Kidney glomerular epithelial cell (primary cell): ENCODE data around the gene TRIO.
"Not testable (repeated sequence)": the region's sequence is repeated elsewhere in the genome, so short reads cannot be mapped to it uniquely, and the experiment has no call there.

Source experiments
- DNase-seq: peaks from one replicate; lab custom pipeline; 2025; lab: John Stamatoyannopoulos, UW

Gene TRIO

DNA sequence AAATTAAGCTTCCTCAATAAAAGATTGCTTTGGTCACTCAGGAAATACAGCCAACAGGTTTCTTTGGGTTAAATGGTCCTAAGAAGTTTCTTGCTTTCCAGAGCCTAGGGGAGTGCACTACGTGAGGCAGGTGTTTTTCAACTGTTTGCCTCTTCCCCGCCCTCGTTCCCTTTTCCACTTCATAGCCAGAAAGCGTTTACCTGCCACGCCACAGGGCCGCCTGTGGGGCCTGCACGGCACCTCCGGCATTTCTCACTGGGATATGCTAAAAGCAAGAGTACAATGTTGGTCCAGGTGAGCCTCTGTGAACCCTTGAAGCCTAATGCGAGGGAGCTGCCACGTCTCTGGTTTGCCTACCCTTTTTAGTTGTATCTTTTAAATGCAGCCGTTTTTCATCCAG lies 270.9 kb downstream of the TRIO start:
- DNase-seq, result no peak

DNA sequence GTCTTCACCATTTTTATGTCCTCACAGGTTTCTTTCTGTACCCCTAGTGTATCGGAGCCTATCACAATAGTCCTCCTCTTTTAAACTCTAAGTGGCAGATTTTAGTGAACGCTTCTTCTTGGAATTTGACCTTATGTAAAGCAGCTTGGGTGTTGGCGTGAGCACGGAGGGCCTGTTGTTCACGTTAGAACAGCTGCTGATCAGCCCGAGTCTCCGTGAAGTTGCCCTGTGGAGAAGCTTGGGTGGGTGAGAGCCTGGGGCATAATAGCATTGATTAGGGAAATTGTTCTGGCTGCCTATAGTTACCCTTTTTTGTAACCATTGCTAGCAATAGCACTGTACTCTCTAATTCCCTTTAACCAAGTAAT lies 271.5 kb downstream of the TRIO start:
- no peak for DNase-seq

DNA sequence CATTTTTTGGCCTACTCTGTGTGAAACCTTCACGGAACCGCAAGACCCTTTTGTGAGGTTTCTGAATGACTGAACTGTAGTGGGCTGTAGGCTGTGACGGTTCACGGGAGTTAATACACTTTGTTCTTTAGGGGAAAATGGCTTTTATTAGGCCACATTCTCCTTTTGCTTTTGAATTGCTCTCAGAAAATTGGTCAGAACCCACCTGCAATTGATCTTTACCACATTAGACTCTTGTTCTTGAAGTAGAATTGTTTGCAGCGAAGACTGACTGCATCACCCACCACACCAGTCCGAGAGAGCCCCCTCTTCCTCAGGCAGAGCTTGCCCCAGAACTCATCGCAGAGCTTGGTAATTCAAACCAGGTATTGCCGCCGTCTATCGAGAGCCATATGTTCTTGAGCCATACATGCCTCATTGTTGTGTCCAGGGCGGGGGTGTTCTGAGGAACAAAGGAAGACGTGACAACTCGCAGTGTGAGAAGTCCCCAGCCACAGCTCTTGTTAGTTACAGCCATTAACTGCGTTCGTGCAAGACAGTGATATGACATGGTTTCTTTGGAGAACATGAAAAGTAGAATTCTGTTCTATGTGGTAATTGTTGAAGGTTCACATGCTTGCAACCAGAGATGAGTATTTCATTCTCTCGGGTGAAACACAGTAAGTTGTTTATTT lies 272.0 kb downstream of the TRIO start:
- no peak for DNase-seq

DNA sequence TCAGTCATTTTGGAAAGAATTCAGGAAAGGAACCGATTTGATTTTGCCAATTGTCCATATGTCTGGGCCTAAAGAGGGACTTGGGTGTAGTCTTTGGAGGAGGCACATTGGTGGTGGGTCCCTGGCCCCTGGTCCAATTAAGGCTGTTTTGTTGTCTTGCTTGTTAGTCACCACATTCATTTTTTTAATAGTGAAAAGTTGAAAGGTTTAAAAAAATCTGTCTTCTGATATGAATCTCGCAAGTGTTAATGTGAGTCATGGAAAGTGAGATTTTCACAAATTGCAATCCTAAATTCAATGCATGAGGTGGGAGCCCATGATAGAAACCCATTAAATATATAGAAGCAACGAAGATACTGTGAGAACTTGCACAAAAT lies 272.5 kb downstream of the TRIO start:
- no peak for DNase-seq

DNA sequence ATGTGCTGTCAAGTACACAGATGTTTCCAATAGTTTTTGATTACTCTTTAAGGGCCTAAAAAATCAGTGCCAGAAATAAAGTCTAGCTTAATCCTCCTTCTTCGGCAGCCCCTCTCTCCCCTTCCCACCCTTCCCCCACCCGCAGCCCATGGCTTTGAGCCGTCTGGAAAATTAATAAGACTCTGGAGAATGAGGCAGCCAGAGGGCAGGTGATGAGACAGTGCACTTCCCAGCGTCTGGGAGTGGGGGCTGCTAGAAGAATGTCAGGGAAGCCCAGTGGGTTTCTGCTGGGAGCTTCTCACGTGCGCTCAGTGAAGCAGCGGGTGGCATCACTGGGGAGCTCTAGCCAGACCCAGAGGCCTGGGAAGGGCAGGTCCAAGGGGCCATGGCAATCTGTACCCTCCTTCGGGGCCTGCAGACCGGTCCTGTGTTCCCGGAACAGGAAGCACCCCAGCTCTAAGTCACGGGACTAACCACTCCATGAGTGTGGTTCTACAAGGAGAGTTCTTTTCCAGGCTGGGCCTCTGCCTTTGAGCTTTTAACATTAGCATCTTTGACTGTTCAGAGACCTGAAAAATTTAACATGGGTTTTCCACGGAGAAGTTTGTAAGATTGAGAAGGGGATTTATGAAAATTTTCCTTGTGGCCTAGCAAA lies 273.6 kb downstream of the TRIO start:
- no peak for DNase-seq

DNA sequence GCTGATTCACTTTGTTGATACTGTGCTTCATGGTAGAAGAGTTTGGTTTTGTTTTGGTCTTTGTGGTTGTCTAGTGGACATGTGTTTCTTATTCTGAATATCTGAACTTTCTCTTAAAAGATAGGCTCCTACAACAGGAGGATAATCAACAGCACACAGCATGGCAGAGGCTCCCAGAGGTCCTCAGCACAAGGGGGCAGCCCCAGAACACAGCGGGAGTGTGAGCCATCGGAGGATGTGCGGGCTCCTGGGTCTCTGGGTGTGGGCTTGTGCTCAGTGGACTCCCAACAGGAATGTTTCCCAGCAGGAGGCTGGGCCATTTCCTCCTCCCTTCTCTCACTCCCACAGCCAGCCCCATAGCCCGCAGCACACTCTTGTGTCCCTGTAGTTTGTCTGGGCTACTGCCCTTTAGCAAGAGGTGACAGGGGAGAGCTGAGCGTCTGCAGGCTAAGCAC lies 274.2 kb downstream of the TRIO start:
- DNase-seq, result peak; percentile 85

DNA sequence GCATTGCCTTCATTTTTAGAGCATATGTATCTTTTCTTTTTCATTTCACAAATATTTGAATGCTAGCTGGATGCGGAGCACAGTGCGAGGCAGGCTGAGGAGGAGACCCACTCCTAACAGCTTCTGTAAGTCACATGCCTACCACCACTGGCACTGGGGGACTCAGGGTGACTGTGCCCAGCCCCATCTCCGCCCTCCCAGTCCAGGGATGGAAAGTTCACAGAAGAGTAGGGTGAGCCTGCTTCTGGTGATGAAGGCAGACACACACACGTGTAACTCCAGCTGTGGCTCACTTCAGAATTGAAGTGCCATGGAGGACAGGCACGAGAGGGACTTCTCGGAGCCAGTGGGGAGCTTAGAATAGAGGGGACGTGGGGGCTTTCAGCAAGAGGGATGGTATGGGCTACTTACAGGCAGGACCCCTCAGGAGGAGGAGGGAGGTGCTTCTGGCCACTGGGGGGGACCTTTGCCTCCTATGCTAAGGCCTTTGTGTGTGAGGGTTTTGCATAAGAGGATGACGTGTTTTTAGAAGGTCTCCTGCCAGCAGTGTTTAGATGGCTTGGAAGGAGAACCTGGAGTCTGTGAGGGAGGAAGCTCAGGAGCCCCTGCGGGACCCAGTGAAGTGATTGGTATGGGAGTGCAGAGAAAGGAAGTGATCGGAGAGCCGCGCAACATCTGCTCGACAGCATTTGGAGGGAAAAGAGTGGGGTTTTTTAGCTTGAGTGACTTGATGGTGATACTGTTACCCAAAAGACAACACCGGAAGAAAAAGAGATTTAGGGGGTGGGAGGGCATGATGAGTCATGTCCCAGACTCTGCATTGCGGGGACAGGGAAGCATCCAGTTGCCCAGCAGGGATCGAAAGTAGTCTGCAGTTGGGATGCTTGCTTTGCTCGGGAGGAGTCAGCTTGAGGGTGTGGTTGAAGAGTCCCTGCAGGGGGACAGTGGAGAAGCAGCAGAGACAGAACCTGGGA lies 274.9 kb downstream of the TRIO start:
- DNase-seq, result no peak

DNA sequence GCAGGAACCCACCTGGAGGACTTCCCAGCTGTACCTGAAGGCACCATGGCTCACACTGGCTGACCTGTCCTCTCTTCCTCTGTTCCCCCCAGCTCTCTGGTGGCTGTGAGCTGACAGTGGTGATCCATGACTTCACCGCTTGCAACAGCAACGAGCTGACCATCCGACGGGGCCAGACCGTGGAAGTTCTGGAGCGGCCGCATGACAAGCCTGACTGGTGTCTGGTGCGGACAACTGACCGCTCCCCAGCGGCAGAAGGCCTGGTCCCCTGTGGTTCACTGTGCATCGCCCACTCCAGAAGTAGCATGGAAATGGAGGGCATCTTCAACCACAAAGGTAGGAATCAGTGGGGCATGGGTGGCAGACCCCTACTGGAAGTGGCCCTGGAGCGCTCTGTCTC lies 276.5 kb downstream of the TRIO start:
- no peak for DNase-seq

DNA sequence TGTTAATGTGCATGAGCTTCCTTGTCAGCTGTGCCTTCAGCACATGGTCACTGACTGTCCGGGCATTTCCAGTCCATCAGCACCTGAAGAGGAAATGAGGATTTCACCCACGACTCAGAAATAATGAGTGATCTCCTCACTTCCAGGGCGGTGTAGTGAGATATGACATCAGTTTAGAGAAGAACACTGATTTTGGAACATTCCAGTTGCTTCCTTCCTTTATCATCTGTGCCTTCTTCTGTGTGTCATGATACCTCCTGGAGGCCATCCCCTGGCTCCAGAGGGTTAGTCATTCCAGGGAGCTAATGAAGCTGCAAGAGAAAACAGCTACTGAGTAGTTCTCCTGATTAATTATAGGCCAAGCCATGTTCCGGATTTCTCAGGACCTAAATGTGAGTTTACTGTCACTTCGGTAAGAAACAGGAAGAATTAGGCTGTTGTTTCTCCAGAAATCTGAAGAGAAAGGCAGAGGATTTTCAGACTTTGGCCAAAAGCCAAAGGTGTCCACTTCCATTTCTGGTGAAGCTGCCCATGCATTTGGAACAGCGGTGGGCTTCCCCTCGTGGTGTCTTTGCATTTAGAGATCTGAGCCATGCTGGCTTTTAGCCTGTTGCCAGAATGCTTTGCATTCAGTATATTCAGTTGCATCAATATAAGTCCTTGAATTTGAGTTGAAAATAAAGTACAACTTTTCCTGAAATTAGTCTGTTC lies 277.1 kb downstream of the TRIO start:
- peak; percentile 79 for DNase-seq

DNA sequence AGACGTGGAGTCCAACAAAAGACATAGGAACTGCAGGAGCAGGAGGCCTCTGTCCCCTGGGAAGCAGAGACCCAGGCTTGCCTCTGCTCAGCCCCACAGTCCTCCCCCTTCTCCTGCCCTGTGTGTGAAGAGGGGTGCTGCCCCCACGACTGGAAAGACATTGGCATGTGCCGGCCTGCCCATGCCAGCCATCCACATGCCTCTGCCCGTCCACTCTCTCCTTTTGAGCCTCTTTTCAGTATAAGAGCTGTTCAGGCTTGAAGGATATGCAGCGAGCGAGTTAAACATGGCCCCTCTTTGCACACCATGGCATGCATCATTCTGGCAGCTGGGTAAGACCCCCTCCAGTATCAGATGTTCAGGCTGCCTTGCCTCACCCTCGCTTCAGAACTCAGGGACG lies 278.7 kb downstream of the TRIO start:
- DNase-seq, result no peak

DNA sequence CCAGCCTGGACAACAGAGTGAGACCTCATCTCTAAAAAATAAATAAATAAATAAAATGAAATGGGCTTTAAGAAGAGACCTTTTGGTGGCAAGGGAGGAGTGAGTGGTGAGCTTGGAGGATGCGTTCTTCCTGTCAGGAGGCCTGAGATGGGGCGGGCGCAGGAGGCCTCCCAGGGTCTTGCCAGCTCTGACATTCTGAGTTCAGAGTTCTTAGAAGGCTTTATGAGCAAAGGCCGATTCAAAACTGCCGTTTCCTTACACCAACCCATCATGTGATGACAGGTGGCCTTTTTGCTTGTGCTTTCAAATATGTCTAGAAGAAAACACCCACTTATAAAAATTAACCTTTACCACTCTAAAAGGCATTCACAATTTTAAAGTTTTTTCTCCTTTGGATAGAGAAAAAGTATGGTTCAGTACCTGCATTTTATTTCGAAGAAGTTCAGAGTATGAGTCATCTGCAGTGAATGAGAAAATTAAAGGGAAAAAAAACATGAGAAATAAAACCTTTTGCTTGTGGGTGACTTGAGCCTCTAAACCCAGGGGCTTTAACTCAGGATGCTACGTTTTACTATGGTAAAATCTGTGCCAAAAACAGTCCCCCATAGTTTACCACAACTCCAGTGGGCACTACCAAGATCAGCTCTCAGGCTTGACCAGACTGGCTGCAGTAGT lies 281.0 kb downstream of the TRIO start:
- peak; percentile 52 for DNase-seq

DNA sequence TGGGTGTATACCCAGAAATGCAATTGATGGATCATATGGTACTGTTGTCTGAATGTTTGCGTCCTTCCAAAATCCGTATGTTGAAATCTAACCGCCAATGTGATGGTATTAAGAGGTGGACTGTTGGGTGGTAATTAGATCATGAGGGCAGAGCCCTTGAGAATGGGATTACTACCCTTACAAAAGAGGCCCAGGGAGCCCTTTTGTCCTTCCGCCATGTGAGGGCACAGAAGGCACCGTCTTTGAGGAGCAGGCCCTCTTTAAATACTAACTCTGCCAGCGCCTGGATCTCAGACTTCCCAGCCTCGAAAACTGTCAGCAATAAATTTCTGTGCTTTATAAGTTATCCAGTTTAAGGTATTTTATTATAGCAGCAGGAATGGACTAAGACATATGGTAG lies 282.4 kb downstream of the TRIO start:
- DNase-seq, result no peak

DNA sequence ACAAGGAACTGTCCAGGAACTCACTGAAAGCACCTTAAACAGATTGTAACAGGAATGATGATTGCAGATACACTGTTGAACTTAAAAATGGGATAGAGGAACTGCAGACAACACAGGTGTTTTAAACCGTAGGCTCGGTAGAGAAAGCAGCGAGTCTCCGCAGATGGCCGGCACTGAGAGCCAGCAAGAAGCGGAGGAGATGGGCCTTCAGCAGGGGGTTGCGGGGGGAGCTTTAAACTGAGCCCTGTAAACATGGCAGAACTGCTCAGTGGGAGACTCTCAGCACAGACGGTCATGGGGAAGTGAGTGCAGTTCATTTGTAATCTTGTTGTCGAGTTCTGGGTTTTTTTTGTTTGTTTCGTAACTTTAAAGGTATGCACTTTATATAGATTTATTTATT lies 283.4 kb downstream of the TRIO start:
- no peak for DNase-seq

DNA sequence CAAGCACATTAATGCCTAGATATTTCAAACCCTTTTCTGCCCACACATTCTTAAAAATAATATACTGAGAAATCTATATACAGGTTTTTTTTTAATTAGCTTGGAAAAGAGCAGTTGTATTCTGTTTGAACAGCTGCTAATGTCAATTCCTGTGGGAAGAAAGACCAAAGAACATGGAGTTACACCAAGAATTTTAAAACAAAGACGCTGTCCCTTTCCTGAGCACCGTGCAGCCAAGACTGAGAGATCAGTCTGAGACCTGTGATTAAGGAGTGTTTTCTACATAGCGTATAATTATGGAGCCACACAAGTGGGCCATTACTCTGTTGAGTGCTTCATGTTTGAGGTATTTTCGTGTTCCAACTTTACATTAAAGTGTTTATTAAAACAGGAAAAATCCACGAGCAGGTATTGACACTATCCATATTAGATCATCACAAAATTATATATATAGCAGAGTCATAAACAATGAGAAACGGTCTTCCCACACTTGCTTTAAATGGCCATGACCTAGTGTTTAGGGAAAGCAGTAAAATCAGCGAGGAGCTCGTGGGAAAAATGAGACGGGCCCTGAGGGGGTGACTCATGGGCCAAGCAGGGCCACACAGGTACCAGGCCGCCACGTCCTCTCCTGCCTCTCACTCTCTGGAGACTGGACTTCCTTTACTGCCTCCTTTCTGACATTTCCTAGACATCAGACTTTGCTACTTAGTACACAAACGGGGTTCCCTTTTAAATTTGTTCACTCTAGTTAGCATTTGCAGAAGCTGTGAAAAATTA lies 285.4 kb downstream of the TRIO start:
- DNase-seq, result no peak

DNA sequence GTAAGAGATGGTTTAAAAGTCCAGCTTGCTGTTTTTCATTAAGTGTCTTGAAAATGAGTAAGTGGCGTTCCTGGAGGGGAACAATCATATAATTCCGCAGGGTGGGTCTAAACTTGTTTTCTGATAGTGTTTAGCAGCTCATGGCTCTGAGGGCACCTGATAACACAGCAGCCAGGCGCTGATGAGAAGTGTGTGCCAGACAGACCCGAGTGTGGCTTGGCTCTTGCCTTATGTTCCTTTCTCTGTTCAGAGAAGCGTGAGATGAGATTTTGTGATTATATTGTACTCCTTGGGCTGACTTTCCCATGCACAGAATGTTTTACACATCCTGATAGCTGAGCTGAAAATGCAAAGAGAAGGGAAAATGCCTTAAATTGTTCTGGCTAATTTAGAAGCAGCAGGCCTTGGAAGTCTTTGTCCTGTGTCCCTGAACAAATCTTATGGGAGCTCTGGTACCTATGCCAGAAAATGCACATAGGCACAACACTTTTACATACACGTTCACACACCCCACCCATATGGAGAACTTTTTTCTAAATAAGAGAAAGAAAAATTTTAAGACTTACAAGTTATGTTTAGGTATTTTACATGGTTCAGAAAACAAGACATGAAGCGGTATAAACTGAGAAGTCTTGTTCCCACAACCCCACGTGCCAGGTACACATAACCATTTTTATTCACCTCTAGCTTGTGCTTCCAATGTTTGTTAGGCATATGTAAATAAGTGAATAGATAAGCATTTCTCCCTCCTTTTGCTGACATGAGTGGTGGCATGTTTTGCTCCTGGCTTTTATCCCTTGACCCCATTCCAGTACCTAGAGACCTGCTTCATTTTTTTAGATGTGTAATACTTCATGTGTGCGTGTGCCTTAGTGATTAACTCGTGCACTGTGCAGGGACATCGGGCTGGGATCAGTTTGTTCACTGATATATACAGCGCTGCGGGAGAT lies 286.2 kb downstream of the TRIO start:
- no peak for DNase-seq

DNA sequence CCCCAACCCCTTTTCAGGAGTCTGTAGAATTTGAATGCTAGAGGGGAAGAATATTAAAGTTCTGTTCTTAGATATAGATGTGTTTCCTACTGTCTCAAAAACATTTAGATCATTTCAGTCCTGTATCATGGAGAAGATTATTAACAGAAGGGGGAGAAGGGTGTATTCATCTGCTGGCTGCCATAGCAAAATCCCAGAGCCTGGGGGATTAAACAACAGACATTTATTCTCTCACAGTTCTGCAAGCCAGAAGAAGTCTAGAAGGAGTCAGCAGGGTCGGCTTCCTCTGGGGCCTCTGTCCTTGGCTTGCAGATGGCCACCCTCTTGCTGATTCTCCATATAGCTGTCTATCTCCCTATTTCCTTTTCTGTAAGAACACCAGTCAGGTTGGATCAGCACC lies 288.4 kb downstream of the TRIO start:
- no peak for DNase-seq

DNA sequence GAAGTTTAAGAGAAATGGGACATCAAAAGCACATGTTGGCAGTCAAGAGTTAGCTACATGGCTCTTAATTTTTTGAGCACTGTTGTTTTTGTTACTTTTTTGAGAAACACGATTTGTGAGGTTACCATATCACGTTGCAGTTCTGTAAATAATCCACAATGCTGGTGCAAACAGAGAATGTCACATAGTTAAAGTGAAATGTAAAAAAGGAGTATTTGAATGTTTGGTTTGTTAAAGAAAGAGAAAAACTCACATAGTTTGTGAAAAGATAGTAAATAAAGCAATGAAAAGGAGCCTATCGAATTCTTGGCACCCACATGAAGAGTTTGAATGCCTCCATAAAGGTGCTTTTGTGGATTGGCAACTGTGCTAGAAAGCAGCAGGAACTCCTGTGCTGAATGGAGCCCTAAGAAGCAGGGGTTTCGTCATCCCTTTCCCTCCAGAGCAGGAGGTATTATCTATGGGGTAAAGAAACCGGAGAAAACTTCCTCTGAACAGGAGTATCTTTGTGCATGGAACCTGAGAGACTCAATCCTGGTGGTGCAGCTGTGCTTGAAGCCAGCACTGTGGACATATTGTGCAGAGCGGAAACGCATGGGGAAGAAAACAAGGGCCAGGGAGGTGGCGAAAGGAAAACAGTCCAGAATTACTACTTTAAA lies 289.9 kb downstream of the TRIO start:
- no peak for DNase-seq

DNA sequence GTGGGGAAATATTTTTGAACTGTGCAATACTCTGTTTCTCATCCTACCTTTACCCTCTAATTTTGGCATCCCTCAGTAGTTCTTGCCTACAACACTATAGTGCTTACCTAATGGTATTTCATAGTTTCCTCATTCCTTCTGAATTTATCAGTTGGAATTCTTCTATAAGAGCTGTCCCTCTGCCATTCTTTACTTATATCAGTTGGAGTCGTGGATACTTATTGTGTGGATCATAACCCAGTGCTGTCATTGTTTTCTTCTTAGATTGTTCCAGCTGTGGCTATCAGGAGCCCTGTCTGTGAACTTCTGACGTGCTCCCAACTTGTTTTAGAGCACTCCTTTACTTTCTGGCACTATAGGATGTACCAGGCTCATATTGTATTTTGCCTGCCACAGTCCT lies 292.3 kb downstream of the TRIO start:
- DNase-seq, result no peak

DNA sequence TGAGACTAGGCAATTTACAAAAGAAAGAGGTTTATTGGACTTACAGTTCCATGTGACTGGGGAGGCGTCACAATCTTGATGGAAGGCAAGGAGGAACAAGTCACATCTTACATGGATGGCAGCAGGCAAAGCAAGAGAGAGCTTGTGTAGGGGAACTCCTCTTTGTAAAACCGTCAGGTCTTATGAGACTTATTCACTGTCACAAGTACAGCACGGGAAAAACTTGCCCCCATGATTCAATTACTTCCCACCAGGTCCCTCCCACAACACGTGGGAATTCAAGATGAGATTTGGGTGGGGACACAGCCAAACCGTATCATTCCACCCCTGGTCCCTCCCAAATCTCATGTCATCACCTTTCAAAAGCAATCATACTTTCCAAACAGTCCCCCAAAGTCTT lies 293.0 kb downstream of the TRIO start:
- DNase-seq, result not testable (repeated sequence)
